Urothelium cell line (cell line): ENCODE data around the gene FNDC11.

Experiments
- DNase-seq: peaks from one replicate; pipeline ENCODE4 v3.0.0; 2011; ENCODE audit warnings: low spot score, mixed read lengths
- FAIRE-seq: peaks from 2 replicates; lab custom pipeline; 2011; peaks lifted over from hg19 to GRCh38; lab: Jason Lieb, UNC

FNDC11 gene

DNA sequence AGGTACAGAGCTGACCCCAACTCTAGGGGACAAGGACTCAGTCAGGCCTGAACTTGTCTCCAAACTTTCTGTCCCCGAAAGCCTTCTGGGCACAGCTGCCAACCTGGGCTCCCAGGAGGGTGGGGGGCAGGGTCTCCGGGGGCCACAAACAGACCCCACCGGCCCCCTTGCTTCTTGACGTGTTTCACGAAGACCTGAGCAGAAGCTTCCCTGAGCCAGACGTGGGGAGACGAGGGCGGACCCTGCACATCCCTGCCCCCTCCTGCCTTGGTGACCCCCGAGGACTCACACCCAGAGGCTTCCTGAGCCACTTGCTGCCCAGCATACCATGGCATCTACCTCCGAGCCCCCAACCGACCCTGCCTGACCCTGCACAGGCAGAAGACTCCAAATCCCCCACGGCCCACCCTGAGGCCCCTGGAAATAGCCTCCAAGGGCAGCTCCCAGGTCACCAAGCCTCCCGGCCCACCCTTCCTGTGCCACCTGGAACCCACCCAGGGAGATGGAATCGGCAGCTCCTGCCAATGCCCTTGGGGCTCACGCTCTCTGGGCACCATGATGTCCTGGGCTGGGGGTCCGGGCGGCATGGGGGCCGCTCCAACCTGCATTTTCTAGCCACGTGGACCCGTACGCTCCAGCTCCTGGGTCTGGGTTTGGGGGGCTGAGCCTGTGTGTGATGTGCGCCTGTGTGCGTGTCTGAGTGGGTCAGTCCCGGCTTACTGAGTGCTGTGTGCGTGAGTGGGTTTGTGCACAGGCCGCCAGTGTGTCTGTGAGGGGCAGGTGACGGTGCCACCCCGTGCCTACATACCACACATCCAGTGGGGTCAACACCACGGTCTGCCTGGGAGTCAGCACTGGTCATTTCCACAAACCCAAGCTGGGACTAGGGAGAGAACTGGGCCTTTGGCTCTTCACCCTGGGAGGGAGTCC is 14.3 kb upstream of the FNDC11 start:
- FAIRE-seq = peak; percentile 92
- DNase-seq = no peak

DNA sequence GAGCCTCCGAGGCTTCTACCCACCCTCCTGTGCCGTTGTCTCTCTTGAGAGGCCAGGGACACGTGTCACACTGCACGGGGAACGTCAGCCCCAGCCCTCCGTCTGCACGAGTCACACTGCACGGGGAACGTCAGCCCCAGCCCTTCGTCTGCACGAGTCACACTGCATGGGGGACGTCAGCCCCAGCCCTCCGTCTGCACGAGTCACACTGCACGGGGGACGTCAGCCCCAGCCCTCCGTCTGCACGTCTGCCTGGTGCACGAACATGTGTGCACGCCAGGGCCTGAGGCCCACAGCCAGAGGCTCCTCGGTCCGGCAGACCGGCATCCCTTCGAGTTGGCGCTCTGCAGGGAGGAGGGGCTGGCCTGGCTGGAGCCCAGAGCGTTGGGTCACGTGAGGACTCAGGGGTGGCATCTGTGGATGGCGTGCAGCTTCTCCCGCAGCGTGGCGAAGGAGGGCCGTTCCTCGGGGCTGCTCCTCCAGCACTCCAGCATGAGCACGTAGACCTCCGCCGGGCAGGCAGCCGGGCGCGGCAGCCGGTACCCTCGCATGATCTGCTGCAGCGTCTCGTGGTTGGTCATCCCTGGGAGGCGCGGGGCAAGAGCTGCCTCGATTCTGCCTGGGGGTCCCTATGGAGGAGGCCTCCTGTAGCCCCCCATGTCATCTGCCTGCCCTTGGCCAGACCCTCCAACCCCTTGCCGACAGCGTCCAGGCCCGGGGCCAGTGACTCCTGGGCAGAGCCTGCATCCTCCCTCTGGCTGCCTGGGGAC is 13.4 kb upstream of the FNDC11 start:
- FAIRE-seq = no peak

DNA sequence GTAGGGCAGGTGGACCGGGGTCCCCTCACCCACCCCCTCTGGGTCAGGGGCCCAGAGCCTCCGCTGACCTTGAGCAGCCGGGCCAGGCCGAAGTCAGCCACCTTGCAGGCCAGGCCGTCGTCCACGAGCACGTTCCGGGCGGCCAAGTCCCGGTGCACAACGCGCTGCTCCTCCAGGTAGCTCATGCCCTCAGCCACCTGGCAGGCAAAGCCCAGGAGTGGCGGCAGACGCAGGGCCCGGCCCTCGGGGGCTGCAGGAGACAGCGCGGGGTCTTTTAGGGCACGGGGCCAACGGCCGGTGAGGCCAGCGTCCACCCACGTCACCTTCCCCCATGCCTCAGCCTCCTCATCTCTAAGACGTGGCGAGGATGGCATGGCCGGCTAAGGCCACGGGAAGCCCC is 12.6 kb upstream of the FNDC11 start:
- no peak for DNase-seq
- FAIRE-seq = no peak

More for the DNA sequence above, 13.4 kb upstream of the FNDC11 start:
- no peak for DNase-seq

GRCh38 chr20:63542031-63542559 is 11.9 kb upstream of the FNDC11 start:
- no peak for FAIRE-seq
- DNase-seq = no peak

DNA sequence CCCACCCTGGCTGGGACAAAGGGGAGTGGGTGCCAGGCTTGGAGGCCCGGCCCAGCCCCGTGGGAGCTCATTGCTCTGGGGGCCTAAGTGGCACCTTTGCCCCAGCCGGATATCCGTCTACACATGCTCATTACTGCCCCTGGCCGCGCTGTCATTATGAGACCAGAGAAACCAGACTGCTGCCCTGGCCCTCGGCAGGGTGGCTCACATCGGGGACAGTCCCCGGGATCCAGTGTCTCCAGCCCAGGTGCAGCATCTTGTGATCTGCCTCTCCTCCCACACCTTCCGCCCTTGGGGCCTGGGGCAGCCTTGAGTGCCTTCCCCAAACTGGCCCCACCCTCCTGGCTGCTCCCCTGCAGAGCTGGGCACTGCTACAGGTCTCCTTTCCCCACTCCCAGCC is 11.3 kb upstream of the FNDC11 start:
- FAIRE-seq (no peak), DNase-seq (no peak)

- DNase-seq (no peak), FAIRE-seq (no peak)
Observed at GRCh38 chr20:63543131-63543530, 10.8 kb upstream of the FNDC11 start.

GRCh38 chr20:63543733-63544132 is 10.2 kb upstream of the FNDC11 start:
- no peak for DNase-seq
- peak; percentile 84 for FAIRE-seq

GRCh38 chr20:63544241-63544957 is 9.6 kb upstream of the FNDC11 start:
- DNase-seq (no peak), FAIRE-seq (peak; percentile 71)

- peak; percentile 91 for DNase-seq
- FAIRE-seq = no peak
Observed at GRCh38 chr20:63544958-63545516, 8.9 kb upstream of the FNDC11 start.

DNA sequence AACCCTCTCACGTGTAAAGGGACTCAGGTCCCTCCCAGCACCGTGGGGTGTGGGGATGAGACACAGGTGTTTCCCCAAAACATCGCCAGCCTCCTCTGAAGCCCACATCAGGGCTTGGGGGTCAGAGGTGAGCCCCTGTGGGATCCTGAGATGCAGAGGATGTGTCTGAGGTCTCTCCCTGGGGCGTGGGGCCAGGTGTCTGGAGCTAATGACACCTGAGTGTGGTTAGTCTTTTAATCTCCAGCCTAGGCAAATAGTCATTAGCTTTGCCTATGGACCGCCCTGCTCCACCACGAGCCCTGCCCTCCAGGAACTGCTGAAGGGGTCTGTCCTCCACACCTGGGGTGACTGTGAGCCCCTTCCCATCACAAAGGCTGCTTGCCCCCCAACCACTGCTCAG is 8.1 kb upstream of the FNDC11 start:
- DNase-seq (no peak), FAIRE-seq (no peak)

DNA sequence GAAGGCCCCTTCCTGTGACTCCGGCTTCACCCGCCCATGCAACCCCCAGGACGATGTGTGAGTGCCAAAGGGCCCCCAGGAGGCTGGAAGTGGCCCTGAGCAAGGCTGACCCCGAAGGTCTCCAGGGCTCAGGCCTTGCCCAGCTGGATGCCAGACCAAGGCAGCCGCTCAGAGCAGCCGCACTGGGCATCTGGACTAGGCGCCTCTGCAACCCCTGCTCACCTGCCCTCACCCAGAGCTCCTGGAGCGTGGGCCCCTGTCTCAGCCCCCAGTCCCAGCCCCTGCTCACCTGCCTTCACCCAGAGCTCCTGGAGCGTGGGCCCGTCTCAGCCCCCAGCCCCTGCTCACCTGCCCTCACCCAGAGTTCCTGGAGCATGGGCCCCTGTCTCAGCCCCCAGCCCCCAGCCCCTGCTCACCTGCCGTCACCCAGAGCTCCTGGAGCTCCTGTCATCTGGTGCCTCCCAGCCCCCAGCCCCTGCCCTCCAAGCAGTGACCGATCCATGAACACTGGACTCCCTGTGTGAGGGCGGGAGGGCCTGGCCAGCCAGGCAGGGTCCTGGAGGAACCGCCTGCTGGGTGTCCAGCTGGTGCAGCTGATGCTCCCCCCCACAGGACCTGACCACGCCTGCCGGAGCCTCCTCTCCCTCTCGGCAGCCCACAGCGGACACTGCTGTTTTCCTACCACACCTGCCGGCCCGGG is 7.6 kb upstream of the FNDC11 start:
- DNase-seq (no peak), FAIRE-seq (no peak)

GRCh38 chr20:63546956-63547724 is 6.8 kb upstream of the FNDC11 start:
- FAIRE-seq (no peak), DNase-seq (no peak)

GRCh38 chr20:63547725-63548480 is 6.1 kb upstream of the FNDC11 start, which contains the start of gene SRMS:
TSS of gene SRMS (minus strand) at chr20:63547749. CDS start at chr20:63547463, 286 bp downstream.
- DNase-seq (no peak), FAIRE-seq (no peak)

DNA sequence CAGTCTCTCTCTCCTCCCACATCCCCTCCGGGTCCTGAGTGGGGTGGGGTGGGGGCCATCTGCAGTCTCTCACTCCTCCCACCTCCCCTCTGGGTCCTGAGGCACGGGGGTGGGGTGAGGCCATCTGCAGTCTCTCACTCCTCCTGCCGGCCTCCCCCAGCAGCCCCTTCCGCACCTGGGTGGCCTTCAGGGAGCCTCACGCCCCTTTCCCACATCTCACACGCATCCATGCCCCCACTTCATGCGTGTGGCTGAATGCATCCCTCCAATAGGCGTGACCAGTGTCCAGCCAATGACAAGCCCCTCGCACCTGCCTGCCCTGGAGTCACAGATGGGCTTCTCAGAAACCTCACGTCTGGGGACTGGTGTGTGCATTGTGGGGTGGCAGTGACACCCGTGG is 5.4 kb upstream of the FNDC11 start:
- no peak for DNase-seq
- FAIRE-seq = peak; percentile 5

GRCh38 chr20:63549019-63549418 is 4.9 kb upstream of the FNDC11 start:
- no peak for DNase-seq
- no peak for FAIRE-seq

DNA sequence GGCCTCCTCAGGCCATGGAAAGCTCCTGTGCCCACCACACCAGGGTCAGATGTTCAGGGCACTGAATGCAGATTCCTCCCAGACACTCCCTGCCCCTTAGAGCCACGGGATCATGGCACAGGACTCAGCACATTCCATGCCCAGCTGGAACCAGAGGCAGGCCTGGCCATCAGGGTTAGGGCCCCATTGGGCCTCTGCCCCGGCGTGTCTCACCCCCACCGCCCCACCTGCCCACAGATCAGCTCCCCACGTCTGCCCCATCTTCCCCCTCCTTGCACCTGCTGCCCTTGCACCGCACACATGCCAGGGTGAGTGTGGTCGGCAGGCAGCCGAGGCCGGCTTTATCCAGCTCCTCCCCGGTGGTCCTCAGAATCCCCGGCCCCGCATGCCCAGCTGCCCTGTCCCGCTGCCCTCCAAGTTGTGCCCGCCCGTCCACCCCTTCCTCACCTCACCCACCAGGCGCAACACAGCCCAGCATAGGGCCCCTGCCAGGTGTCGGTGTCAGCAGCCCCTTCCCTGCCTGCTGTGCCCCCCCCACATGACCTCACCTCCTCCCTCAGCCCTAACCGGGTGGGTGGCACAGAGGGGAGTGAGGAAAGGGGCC is 4.2 kb upstream of the FNDC11 start:
- peak; percentile 50 for FAIRE-seq
- no peak for DNase-seq

- DNase-seq (no peak), FAIRE-seq (no peak)
Observed at GRCh38 chr20:63551068-63551467, 2.9 kb upstream of the FNDC11 start.
